PC-9 (cell line): ENCODE measurements around the gene DYNC2H1. TPM values are rescaled to one million over a fixed set of nuclear protein-coding genes. Genes with fewer than 3 reads are reported as not detected.

Experiments
- BruUV-seq: library from RNA; stranded (reverse); fragments of 400-500 nt; replicated peaks from 2 replicates; lab custom pipeline; 2021; lab: Mats Ljungman, UMichigan
- CTCF ChIA-PET: fragments of 300-600 bp; sonication (Branson Sonifier 250); formaldehyde crosslinking; loops from one replicate; lab custom pipeline; 2022; ENCODE audit warnings: antibody characterized with exemption; lab: Charles Lee
- POLR2A ChIA-PET: fragments of 300-600 bp; sonication (Branson Sonifier 250); formaldehyde crosslinking; loops from one replicate; lab custom pipeline; 2022; ENCODE audit warnings: antibody characterized with exemption; ENCODE audit not compliant: unreplicated experiment; lab: Charles Lee
- DNase-seq, 2 experiments: peaks; one replicate each; pipeline versions ENCODE4 v3.0.0 to v3.0.0-alpha.2; 2015 to 2022; ENCODE audit warnings: mixed read lengths in 1 of 2
- H2AFZ ChIP-seq: fragments of 200-600 bp; sonication (generic); 2 replicates; pipeline ENCODE4 v1.8.1; 2017; ENCODE audit warnings: antibody characterized with exemption
- H3F3A ChIP-seq: fragments of 200-600 bp; sonication (generic); 2 replicates; pipeline ENCODE4 v1.8.1; 2017; ENCODE audit warnings: antibody characterized with exemption, mild to moderate bottlenecking, low read depth; ENCODE audit not compliant: insufficient read depth
- H3K27ac ChIP-seq: fragments of 200-600 bp; sonication (generic); 2 replicates; pipeline ENCODE4 v1.6.1; 2016; ENCODE audit warnings: mixed run types
- H3K27me3 ChIP-seq: fragments of 200-600 bp; sonication (generic); 2 replicates; pipeline ENCODE4 v1.6.1; 2016; ENCODE audit warnings: low read depth, mixed run types; ENCODE audit not compliant: insufficient read depth
- H3K36me3 ChIP-seq: fragments of 200-600 bp; sonication (generic); 2 replicates; pipeline ENCODE4 v1.6.1; 2016; ENCODE audit warnings: low read depth, mixed run types
- H3K4me1 ChIP-seq: fragments of 200-600 bp; sonication (generic); replicated peaks from 2 replicates; pipeline ENCODE4 v1.6.1; 2016; ENCODE audit warnings: mixed run types; ENCODE audit not compliant: insufficient read depth
- H3K4me2 ChIP-seq: fragments of 200-600 bp; sonication (generic); 2 replicates; pipeline ENCODE4 v1.6.1; 2017; ENCODE audit warnings: mixed run types
- H3K4me3 ChIP-seq: fragments of 200-600 bp; sonication (generic); 2 replicates; pipeline ENCODE4 v1.6.1; 2016; ENCODE audit warnings: mixed run types
- H3K79me2 ChIP-seq: fragments of 200-600 bp; sonication (generic); 2 replicates; pipeline ENCODE4 v1.6.1; 2017; ENCODE audit warnings: low read depth, mixed run types
- H3K9me2 ChIP-seq: fragments of 200-600 bp; sonication (generic); 2 replicates; pipeline ENCODE4 v1.8.1; 2017; ENCODE audit warnings: mild to moderate bottlenecking; ENCODE audit not compliant: insufficient read depth
- H3K9me3 ChIP-seq: fragments of 200-600 bp; sonication (generic); 2 replicates; pipeline ENCODE4 v1.8.1; 2016; ENCODE audit warnings: low read depth; ENCODE audit not compliant: insufficient read depth
- H4K20me1 ChIP-seq: fragments of 200-600 bp; sonication (generic); 2 replicates; pipeline ENCODE4 v1.8.1; 2017; ENCODE audit not compliant: insufficient read depth
- CTCF ChIP-seq: fragments of 200-600 bp; sonication (generic); conservative IDR thresholded peaks from 2 replicates; pipeline ENCODE4 v1.6.1; 2017; ENCODE audit warnings: mixed run types, antibody characterized with exemption, mild to moderate bottlenecking, moderate library complexity
- EZH2 ChIP-seq: fragments of 200-600 bp; sonication (generic); IDR thresholded peaks from 2 replicates; pipeline ENCODE4 v1.8.0; 2017; ENCODE audit warnings: antibody characterized with exemption, low read depth
- intact Hi-C: fragments of 100-400 bp; cut with micrococcal nuclease; formaldehyde crosslinking; loops from one replicate; pipeline ENCODE4 v1.10.0; 2022; ENCODE audit not compliant: unreplicated experiment
- total RNA-seq: library from RNA; stranded (reverse); gene quantifications from 2 replicates; pipeline ENCODE4 v1.2.3, GENCODE V29; 2021

Gene DYNC2H1
- total RNA-seq, 1 experiment from 2014 or later, result 12.2 TPM

- Histone ChIP-seq H3K9me3 (no peaks in the 10 kb centered on the region), H3K4me1 (no peaks in the 10 kb centered on the region), H3K36me3 (no peaks in the 10 kb centered on the region), H3K79me2 (no peaks in the 10 kb centered on the region), H3K27me3 (no peaks in the 10 kb centered on the region), H3K4me3 (no peak overlapping the region), H3K27ac (no peak overlapping the region), H3K4me2 (no peak overlapping the region), H3K9me2 (no peaks in the 10 kb centered on the region), H2AFZ (no peak overlapping the region), H4K20me1 (no peaks in the 10 kb centered on the region), H3F3A (no peaks in the 10 kb centered on the region)
- intact Hi-C loops, result no loop called here
- CTCF ChIA-PET, result interaction anchor here (0.5 kb wide), 1 partner anchor 84 kb away, joined by 3 read pairs; no protein-coding TSS in a partner anchor
- TF ChIP-seq EZH2 (no peak), CTCF (no peak)
- no TSS peak for BruUV-seq
- POLR2A ChIA-PET, result no interaction called here
- DNase-seq, result no peak
These were observed 235.7 kb downstream of the DYNC2H1 start for GRCh38 chr11:103344886-103345285.

GRCh38 chr11:103349595-103349994 lies 240.4 kb downstream of the DYNC2H1 start:
- no peak overlapping the region for H3K4me2 ChIP-seq
- TF ChIP-seq CTCF, result no peak
- TF ChIP-seq EZH2, result no peak
- H3K36me3 ChIP-seq, result no peaks in the 10 kb centered on the region
- H3K9me2 ChIP-seq, result no peaks in the 10 kb centered on the region
- H3K27me3 ChIP-seq, result no peaks in the 10 kb centered on the region
- H3F3A ChIP-seq, result no peaks in the 10 kb centered on the region
- H4K20me1 ChIP-seq, result no peaks in the 10 kb centered on the region
- H2AFZ ChIP-seq, result no peak overlapping the region
- H3K4me1 ChIP-seq, result no peaks in the 10 kb centered on the region
- DNase-seq, result no peak
- H3K27ac ChIP-seq, result no peak overlapping the region
- H3K79me2 ChIP-seq, result no peaks in the 10 kb centered on the region
- intact Hi-C loops, result no loop called here
- no peak overlapping the region for H3K4me3 ChIP-seq
- POLR2A ChIA-PET, result no interaction called here
- CTCF ChIA-PET, result no interaction called here
- no peaks in the 10 kb centered on the region for H3K9me3 ChIP-seq
- BruUV-seq, result no TSS peak

- ChIA-PET CTCF (no interaction called here), POLR2A (no interaction called here)
- no peak overlapping the region for H3K4me2 ChIP-seq
- no TSS peak for BruUV-seq
- no peaks in the 10 kb centered on the region for H3K36me3 ChIP-seq
- H3K9me3 ChIP-seq, result no peaks in the 10 kb centered on the region
- no peaks in the 10 kb centered on the region for H4K20me1 ChIP-seq
- intact Hi-C loops, result no loop called here
- H3K9me2 ChIP-seq, result 0 out of 2 replicates have a peak, but pooled peaks cover 4% of the 10 kb centered on the region
- H3K27ac ChIP-seq, result no peak overlapping the region
- H3K4me3 ChIP-seq, result no peak overlapping the region
- H2AFZ ChIP-seq, result no peak overlapping the region
- no peak for DNase-seq
- H3F3A ChIP-seq, result no peaks in the 10 kb centered on the region
- H3K4me1 ChIP-seq, result no peaks in the 10 kb centered on the region
- TF ChIP-seq EZH2 (no peak), CTCF (no peak)
- no peaks in the 10 kb centered on the region for H3K79me2 ChIP-seq
- no peaks in the 10 kb centered on the region for H3K27me3 ChIP-seq
These were observed 245.4 kb downstream of the DYNC2H1 start for GRCh38 chr11:103354656-103355055.
